Spleen (tissue), 7 donors: Measurements from ENCODE around the gene CPLANE1.

Experiments
- CTCF ChIP-seq, 11 experiments: fragments of 200-600 bp in 7 of 11; fragments of 450-650 bp in 4 of 11; sonication (generic) in 4 of 11; IDR thresholded peaks in 8 of 11; conservative IDR thresholded peaks in 3 of 11; 1 replicate in 7 of 11; 2 replicates in 4 of 11; pipeline versions ENCODE4 v1.4.0 to v1.8.0; 2016 to 2021; ENCODE audit warnings: antibody characterized with exemption in 11 of 11, inconsistent platforms in 4 of 11, mild to moderate bottlenecking in 1 of 11
- POLR2A ChIP-seq, 3 donors: fragments of 450-650 bp; IDR thresholded peaks; one replicate each; pipeline ENCODE4 v1.5.1; 2017; ENCODE audit warnings: antibody characterized with exemption in 3 of 3, mild to moderate bottlenecking in 1 of 3
- POLR2AphosphoS5 ChIP-seq, 3 donors: sonication (generic); formaldehyde crosslinking; IDR thresholded peaks; one replicate each; pipeline ENCODE4 v1.5.1; 2017; ENCODE audit warnings: antibody characterized with exemption in 3 of 3
- donor health status: DM: no; HTN: no; CAD: no; lungs with moderate emphysema.
- donor health status: DM: no; HTN: no; CAD: no.
- donor health status: DM: no; HTN: no; CAD: no.

- TF ChIP-seq POLR2AphosphoS5 (IDR thresholded peaks at IDR 0.05): no peak
- TF ChIP-seq CTCF (IDR thresholded peaks at IDR 0.05 in 8 of 11, conservative IDR thresholded peaks at IDR 0.05 in 3 of 11): no peak
- no peak for TF ChIP-seq POLR2A (IDR thresholded peaks at IDR 0.05)
These were observed 26.3 kb upstream of the CPLANE1 start for GRCh38 chr5:37275511-37275910.
